Measurements from ENCODE around the gene EEF1AKMT2.

The EEF1AKMT2 gene

DNA sequence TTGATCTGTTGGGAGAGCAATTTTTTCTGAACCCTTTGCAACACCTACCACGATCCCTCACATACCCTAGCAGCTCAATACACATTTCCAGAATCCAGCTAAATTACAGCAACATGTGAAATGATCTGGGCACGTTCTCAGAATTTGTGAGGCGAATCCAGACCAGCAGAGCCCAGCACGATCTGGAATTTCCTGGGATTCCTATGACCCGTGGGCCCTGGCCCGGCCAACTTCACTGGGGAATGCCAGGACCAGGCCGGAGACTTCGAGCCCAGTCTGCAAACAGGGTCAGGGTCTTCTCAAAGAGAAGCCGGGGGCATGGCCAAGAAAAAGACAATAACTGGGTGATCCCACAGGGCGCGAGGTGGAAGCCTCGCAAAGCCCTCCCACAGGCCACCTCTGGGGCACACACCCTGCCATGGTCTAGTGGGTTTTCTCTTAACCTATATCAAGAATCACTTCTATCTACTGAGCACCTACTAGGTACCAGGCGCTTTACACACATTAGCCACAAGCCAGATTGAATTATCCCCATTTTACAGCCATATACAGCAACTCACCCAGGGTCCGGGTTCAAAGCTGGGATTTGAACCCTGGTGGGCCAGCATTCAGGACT lies 81.3 kb downstream of the EEF1AKMT2 start:
- DNase-seq (ENCODE audit: low read depth in 2 of 2) = no peak
- no peak overlapping the region for H3K4me3 ChIP-seq (replicated peaks in 1 of 2; ENCODE audit: low read depth in 2 of 2, low read length in 2 of 2)
- TF ChIP-seq, protein P1, sequence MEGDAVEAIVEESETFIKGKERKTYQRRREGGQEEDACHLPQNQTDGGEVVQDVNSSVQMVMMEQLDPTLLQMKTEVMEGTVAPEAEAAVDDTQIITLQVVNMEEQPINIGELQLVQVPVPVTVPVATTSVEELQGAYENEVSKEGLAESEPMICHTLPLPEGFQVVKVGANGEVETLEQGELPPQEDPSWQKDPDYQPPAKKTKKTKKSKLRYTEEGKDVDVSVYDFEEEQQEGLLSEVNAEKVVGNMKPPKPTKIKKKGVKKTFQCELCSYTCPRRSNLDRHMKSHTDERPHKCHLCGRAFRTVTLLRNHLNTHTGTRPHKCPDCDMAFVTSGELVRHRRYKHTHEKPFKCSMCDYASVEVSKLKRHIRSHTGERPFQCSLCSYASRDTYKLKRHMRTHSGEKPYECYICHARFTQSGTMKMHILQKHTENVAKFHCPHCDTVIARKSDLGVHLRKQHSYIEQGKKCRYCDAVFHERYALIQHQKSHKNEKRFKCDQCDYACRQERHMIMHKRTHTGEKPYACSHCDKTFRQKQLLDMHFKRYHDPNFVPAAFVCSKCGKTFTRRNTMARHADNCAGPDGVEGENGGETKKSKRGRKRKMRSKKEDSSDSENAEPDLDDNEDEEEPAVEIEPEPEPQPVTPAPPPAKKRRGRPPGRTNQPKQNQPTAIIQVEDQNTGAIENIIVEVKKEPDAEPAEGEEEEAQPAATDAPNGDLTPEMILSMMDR (IDR thresholded peaks at IDR 0.05; ENCODE audit: low read depth, low read length) = no peak

DNA sequence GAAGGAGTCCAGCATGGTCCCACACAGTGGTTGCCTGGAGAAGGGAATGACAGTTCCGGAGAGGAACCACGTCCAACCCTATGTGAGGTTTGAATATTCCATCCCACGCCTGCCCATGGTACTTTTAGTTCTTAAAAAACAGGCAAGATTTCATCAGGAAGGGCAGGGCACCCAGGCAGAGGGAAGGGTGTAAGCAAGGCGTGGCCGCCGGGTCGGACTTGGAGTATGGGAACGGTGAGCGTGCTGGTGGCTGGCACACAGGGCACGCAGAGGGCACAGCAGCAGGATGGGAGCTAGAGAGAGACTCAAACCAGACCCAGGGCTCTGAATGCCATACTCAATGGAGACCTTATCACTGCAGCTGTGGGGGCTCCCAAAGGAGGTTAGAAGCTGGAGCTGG lies 81.8 kb downstream of the EEF1AKMT2 start:
- TF ChIP-seq, protein P1 (IDR thresholded peaks at IDR 0.05; ENCODE audit: low read depth, low read length) = no peak
- H3K4me3 ChIP-seq (replicated peaks in 1 of 2; ENCODE audit: low read depth in 2 of 2, low read length in 2 of 2) = no peak overlapping the region
- DNase-seq (ENCODE audit: low read depth in 2 of 2) = no peak

DNA sequence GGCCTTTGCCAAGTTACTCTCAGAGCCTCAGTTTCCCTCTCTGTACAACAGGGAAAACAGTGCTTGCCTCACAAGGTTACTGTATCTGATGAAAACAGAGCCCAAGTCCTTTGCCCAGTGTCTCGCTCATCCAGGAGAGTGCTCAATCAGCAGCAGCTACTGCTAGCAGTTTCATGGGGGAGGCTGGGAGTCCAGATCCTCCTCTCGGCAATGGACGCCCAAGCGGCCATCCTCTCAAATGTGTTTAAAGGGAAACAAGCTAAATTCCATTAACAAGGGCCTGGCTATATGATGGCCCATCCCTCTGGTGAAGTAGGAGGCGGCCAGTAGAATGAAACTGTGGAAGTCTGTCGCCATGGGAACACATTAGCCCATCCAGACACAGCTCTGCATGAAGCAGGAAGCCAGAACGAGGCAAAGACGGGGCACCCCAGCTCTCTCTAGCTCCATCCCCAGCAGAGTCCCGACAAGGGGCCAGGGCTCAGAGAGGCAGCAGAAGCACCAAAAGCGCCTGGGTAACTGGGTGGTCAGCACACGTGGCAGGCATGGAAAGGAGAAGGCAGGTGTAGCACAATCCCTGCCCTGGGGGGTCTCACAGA lies 82.7 kb downstream of the EEF1AKMT2 start:
- TF ChIP-seq, protein P1 (IDR thresholded peaks at IDR 0.05; ENCODE audit: low read depth, low read length) = no peak
- DNase-seq (ENCODE audit: low read depth in 2 of 2) = no peak
- H3K4me3 ChIP-seq (replicated peaks in 1 of 2; ENCODE audit: low read depth in 2 of 2, low read length in 2 of 2) = no peak overlapping the region

DNA sequence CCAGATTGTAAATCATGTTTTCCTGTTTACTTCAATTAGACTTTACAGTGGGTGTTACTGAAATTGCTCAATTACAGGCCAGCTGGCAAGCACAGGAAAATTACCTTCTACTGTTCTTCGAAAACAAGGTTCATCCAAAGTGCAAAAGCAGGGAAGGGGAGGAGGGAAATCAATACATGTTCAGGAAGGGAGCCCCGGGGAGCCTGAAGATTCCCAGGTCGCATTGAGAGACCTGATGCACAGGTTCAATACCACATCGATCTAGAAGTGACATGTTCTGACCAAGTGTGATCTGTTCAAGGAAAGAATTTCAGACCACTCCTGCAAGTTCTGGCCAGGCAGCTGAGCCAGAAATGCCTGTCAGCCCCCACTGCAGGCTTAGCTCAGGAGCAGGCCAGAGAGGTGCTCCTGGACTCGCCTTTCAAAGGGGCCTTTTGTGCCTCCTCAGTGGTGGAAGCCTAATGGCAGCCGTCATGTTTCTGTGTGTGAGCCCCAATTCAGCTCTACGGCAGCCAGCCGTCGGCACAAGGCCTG lies 83.4 kb downstream of the EEF1AKMT2 start:
- TF ChIP-seq, protein P1 (IDR thresholded peaks at IDR 0.05; ENCODE audit: low read depth, low read length) = no peak
- H3K4me3 ChIP-seq (replicated peaks in 1 of 2; ENCODE audit: low read depth in 2 of 2, low read length in 2 of 2) = no peak overlapping the region
- no peak for DNase-seq (ENCODE audit: low read depth in 2 of 2)
